HG03575 (cell line): ENCODE measurements around the gene CCDC154.
"Not testable (repeated sequence)": the region's sequence is repeated elsewhere in the genome, so short reads cannot be mapped to it uniquely, and the experiment has no call there.

ENCODE experiments used
- ATAC-seq: cut with Tn5 transposase; IDR thresholded peaks from one replicate; pipeline ENCODE4 v1.9.1; 2021; ENCODE audit not compliant: unreplicated experiment, insufficient number of reproducible peaks, low FRiP score; ENCODE audit errors: extremely low read depth

The CCDC154 gene

GRCh38 chr16:1474796-1475551 is 30.6 kb upstream of the CCDC154 start, which contains the start of gene CLCN7:
Gene CLCN7, minus strand, starts transcription at chr16:1475028. Its CDS starts 54 bp downstream, at chr16:1474974.
- ATAC-seq, result no peak

- ATAC-seq, result no peak
These were observed 29.9 kb upstream of the CCDC154 start for GRCh38 chr16:1474082-1474795.

- ATAC-seq, result no peak
These were observed 28.6 kb upstream of the CCDC154 start for GRCh38 chr16:1472974-1473373.

- ATAC-seq, result no peak
These were observed 27.3 kb upstream of the CCDC154 start for GRCh38 chr16:1471569-1472194.

GRCh38 chr16:1470481-1471251 is 26.3 kb upstream of the CCDC154 start:
- ATAC-seq, result no peak

- ATAC-seq, result no peak
These were observed 25.4 kb upstream of the CCDC154 start for GRCh38 chr16:1469693-1470201.

GRCh38 chr16:1469141-1469540 is 24.8 kb upstream of the CCDC154 start:
- not testable (repeated sequence) for ATAC-seq

- no peak for ATAC-seq
These were observed 24.1 kb upstream of the CCDC154 start for GRCh38 chr16:1468426-1468810.

GRCh38 chr16:1466968-1467521 is 22.7 kb upstream of the CCDC154 start:
- no peak for ATAC-seq

- ATAC-seq, result no peak
These were observed 21.7 kb upstream of the CCDC154 start for GRCh38 chr16:1466054-1466453.

- ATAC-seq, result no peak
These were observed 21.2 kb upstream of the CCDC154 start for GRCh38 chr16:1465567-1465915.

GRCh38 chr16:1464894-1465566 is 20.7 kb upstream of the CCDC154 start:
- ATAC-seq, result no peak

GRCh38 chr16:1464196-1464893 is 20.0 kb upstream of the CCDC154 start:
- no peak for ATAC-seq

- no peak for ATAC-seq
These were observed 16.8 kb upstream of the CCDC154 start for GRCh38 chr16:1461146-1461545.

- ATAC-seq, result no peak
These were observed 16.3 kb upstream of the CCDC154 start for GRCh38 chr16:1460602-1461138.

- no peak for ATAC-seq
These were observed 15.6 kb upstream of the CCDC154 start for GRCh38 chr16:1459967-1460366.

GRCh38 chr16:1458977-1459341 is 14.6 kb upstream of the CCDC154 start:
- ATAC-seq, result no peak
